HCT116 (cell line): ENCODE results near the gene FMO5.

Experiments used
- EZH2 ChIP-seq: fragments of 200-600 bp; sonication (generic); IDR thresholded peaks from 2 replicates; pipeline ENCODE4 v1.6.1; 2017; ENCODE audit warnings: antibody characterized with exemption, mixed run types
- EZH2phosphoT487 ChIP-seq: fragments of 200-600 bp; IDR thresholded peaks from 2 replicates; pipeline ENCODE4 v1.6.1; 2018; ENCODE audit warnings: antibody characterized with exemption, borderline replicate concordance
- FOSL1 ChIP-seq: IDR thresholded peaks from 2 replicates; pipeline ENCODE4 v1.6.1; 2012; ENCODE audit warnings: low read depth
- POLR2A ChIP-seq: IDR thresholded peaks from 2 replicates; pipeline ENCODE4 v1.7.0; 2011; ENCODE audit warnings: borderline replicate concordance; ENCODE audit not compliant: insufficient read depth, insufficient read length; ENCODE audit errors: extremely low read depth
- SIN3A ChIP-seq: IDR thresholded peaks from 2 replicates; pipeline ENCODE4 v1.6.1; 2012; ENCODE audit warnings: low read depth
- TCF7L2 ChIP-seq: IDR thresholded peaks from 2 replicates; pipeline ENCODE4 v1.7.0; 2011; ENCODE audit warnings: borderline replicate concordance, inconsistent platforms; ENCODE audit not compliant: insufficient read depth, insufficient read length; ENCODE audit errors: extremely low read depth
- YY1 ChIP-seq: IDR thresholded peaks from 2 replicates; pipeline ENCODE4 v1.6.1; 2011; ENCODE audit warnings: low read length, low read depth, moderate library complexity, mild to moderate bottlenecking; ENCODE audit not compliant: insufficient replicate concordance; ENCODE audit errors: extremely low read depth
- TF ChIP-seq, protein P1 (sequence below), 3 experiments: fragments of 200-600 bp in 1 of 3; sonication (generic) in 1 of 3; IDR thresholded peaks in 2 of 3; conservative IDR thresholded peaks in 1 of 3; 2 replicates each; pipeline ENCODE4 v1.5.1; 2012 to 2017; ENCODE audit warnings: low read depth in 2 of 3, low read length in 2 of 3, antibody characterized with exemption in 1 of 3, borderline replicate concordance in 1 of 3, control low read depth in 1 of 3, mild to moderate bottlenecking in 1 of 3, mixed read lengths in 1 of 3, mixed run types in 1 of 3, moderate library complexity in 1 of 3; ENCODE audit not compliant: insufficient read depth in 1 of 3

DNA sequence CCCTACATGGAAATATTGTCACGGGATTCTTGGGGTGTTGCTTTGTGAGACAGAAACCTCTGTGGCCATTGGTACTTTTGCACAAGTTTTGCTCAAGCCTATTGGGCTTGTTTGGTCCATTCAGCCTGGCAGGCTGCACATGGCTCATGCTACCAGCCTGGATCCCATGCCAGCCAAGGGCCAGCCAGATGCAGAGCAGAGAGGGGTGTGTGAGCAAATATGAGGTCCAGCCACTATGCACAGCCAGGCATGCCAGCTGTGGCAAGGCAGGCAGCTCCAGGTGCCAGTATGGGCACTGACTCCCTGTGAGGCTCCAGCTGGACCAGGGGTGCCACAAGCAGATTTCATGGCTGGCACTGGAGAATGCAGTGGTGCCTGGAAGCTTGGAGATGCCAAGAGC lies 10.7 kb upstream of the FMO5 start:
- TF ChIP-seq, protein P1, sequence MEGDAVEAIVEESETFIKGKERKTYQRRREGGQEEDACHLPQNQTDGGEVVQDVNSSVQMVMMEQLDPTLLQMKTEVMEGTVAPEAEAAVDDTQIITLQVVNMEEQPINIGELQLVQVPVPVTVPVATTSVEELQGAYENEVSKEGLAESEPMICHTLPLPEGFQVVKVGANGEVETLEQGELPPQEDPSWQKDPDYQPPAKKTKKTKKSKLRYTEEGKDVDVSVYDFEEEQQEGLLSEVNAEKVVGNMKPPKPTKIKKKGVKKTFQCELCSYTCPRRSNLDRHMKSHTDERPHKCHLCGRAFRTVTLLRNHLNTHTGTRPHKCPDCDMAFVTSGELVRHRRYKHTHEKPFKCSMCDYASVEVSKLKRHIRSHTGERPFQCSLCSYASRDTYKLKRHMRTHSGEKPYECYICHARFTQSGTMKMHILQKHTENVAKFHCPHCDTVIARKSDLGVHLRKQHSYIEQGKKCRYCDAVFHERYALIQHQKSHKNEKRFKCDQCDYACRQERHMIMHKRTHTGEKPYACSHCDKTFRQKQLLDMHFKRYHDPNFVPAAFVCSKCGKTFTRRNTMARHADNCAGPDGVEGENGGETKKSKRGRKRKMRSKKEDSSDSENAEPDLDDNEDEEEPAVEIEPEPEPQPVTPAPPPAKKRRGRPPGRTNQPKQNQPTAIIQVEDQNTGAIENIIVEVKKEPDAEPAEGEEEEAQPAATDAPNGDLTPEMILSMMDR (IDR thresholded peaks at IDR 0.05 in 2 of 3, conservative IDR thresholded peaks at IDR 0.05 in 1 of 3; ENCODE audit: borderline replicate concordance in 1 of 3, insufficient read depth in 1 of 3, low read depth in 2 of 3, low read length in 2 of 3): no peak
- TF ChIP-seq EZH2phosphoT487 (no peak), EZH2 (no peak), TCF7L2 (no peak), FOSL1 (no peak), YY1 (no peak), SIN3A (no peak), POLR2A (no peak)
